Prostate gland (tissue), 2 donors: ENCODE results near the gene IL5.

ENCODE experiments used
- CTCF ChIP-seq, 4 experiments: fragments of 200-600 bp in 2 of 4; fragments of 450-650 bp in 2 of 4; sonication (generic) in 2 of 4; IDR thresholded peaks; 1 replicate in 3 of 4; 2 replicates in 1 of 4; pipeline ENCODE4 v1.5.1; 2016 to 2019; ENCODE audit warnings: antibody characterized with exemption in 4 of 4, mild to moderate bottlenecking in 2 of 4, moderate library complexity in 2 of 4
- POLR2AphosphoS5 ChIP-seq: sonication (generic); formaldehyde crosslinking; IDR thresholded peaks from one replicate; pipeline ENCODE4 v1.6.1; 2017; ENCODE audit warnings: antibody characterized with exemption

DNA sequence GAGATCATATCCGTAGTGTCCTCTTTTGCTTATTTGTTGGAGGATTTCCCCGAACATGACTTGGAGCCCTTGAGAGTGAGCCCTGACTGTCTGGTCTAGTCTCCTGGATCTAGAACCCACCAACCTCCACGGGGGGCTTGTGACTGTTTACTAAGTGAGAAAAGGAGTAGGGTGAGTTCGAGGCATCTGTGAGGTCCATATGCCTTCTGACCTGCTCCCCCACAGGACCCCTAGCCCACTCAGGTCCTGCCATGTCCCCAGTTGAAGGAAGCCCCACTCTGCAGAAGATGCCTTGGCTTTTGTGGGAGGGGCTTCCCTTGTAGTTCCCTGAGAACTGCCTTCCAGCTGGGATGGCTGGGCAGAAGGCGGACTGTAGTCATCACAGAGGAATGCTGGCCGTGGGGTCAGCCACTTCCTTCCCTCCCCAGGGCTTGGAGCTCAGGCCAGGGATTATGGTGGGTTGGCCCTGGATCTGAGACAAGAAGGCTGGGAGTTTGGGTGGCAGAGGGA, 45.8 kb downstream of the IL5 start:
- TF ChIP-seq POLR2AphosphoS5: no peak
- TF ChIP-seq CTCF (IDR thresholded peaks at IDR 0.05): no peak
